HepG2 (cell line): Measurements from ENCODE around the gene SDK1.

ENCODE experiments used
- ASH2L ChIP-seq: fragments of 300-600, 200-600 bp; sonication (generic); IDR thresholded peaks from 2 replicates; pipeline ENCODE4 v1.7.0; 2017; ENCODE audit warnings: low read depth, mild to moderate bottlenecking, moderate library complexity, mixed read lengths, low read length; ENCODE audit not compliant: insufficient read length
- BRD4 ChIP-seq: sonication (generic); formaldehyde crosslinking; IDR thresholded peaks from 2 replicates; pipeline ENCODE4 v1.4.0; 2020; ENCODE audit warnings: missing genetic modification reagents
- CEBPB ChIP-seq: IDR thresholded peaks from 2 replicates; pipeline ENCODE4 v1.6.1; 2011; ENCODE audit warnings: low read depth, low read length, improper control_type of control experiment, borderline replicate concordance
- DPF2 ChIP-seq: sonication (generic); formaldehyde crosslinking; IDR thresholded peaks from 2 replicates; pipeline ENCODE4 v1.4.0; 2020; ENCODE audit warnings: mild to moderate bottlenecking, low read depth, missing genetic modification reagents, borderline replicate concordance
- JUNB ChIP-seq: sonication (generic); formaldehyde crosslinking; IDR thresholded peaks from 2 replicates; pipeline ENCODE4 v1.8.0; 2022; ENCODE audit warnings: missing genetic modification reagents, mild to moderate bottlenecking, borderline replicate concordance

GRCh38 chr7:4211261-4211660 is 910.2 kb downstream of the SDK1 start:
- TF ChIP-seq ASH2L = no peak
- TF ChIP-seq BRD4 (CRISPR knock-in tag) = no peak
- no peak for TF ChIP-seq DPF2 (CRISPR knock-in tag)
- no peak for TF ChIP-seq CEBPB
- TF ChIP-seq JUNB (CRISPR knock-in tag) = no peak
